Measurements from ENCODE around the gene HAUS3.

- TF ChIP-seq CTCF (IDR thresholded peaks at IDR 0.05; ENCODE audit: low read length) (no peak), EZH2 (optimal IDR thresholded peaks at IDR 0.05; ENCODE audit: low read depth, low read length) (no peak)
These were observed 6.9 kb upstream of the HAUS3 start for GRCh38 chr4:2248821-2249261.
